ENCODE measurements around the gene FOLR1. TPM values are rescaled to one million over a fixed set of nuclear protein-coding genes. Genes with fewer than 3 reads are reported as not detected.
"Not testable (repeated sequence)": the region's sequence is repeated elsewhere in the genome, so short reads cannot be mapped to it uniquely, and the experiment has no call there.

Gene FOLR1
- total and polyA plus RNA-seq, 7 donors = 0.22 to 0.36 TPM; not detected in 5

GRCh38 chr11:72203163-72203562, 11.2 kb downstream of the FOLR1 start:
- intact Hi-C loops (cut with DNase I) = no loop called here
- Histone ChIP-seq H3K4me1 (no peaks in the 10 kb centered on the region), H3K9me3 (no peaks in the 10 kb centered on the region), H3K36me3 (ENCODE audit: insufficient read depth in 1 of 2, low read depth in 1 of 2) (no peaks in the 10 kb centered on the region), H3K4me3 (no peak overlapping the region), H3K27me3 (ENCODE audit: insufficient read depth in 3 of 3, low read length in 2 of 3) (peaks cover 0 to 2% (median 0%) of the 10 kb centered on the region in 3 donors), H3K27ac (no peak overlapping the region)
- 66 to 75% (median 66%) methylated on average over 2 of the region's 2 CpGs for WGBS, 3 donors
- TF ChIP-seq, protein P1, sequence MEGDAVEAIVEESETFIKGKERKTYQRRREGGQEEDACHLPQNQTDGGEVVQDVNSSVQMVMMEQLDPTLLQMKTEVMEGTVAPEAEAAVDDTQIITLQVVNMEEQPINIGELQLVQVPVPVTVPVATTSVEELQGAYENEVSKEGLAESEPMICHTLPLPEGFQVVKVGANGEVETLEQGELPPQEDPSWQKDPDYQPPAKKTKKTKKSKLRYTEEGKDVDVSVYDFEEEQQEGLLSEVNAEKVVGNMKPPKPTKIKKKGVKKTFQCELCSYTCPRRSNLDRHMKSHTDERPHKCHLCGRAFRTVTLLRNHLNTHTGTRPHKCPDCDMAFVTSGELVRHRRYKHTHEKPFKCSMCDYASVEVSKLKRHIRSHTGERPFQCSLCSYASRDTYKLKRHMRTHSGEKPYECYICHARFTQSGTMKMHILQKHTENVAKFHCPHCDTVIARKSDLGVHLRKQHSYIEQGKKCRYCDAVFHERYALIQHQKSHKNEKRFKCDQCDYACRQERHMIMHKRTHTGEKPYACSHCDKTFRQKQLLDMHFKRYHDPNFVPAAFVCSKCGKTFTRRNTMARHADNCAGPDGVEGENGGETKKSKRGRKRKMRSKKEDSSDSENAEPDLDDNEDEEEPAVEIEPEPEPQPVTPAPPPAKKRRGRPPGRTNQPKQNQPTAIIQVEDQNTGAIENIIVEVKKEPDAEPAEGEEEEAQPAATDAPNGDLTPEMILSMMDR (IDR thresholded peaks at IDR 0.05) = no peak
- no peak for DNase-seq
- no peak for ATAC-seq

DNA sequence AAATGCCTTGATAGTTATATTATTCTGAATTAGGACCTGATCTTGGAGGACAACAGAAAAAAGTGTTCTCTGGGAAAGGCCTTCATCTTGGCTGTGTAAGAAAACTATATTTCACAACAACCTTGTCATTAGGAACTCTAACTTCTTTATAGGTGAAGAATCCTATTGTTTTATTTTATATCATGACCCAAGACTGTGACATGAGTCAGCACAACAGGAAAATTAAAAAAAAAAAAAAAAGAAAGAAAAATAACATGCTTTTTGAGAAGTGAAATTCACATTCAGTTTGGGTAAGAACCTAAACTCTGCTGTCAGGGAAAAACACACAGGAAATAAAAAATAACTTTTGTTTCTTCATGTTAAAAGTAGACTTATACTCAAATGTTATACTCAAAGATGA, 12.9 kb downstream of the FOLR1 start:
- ATAC-seq (no peak), DNase-seq (no peak)
- no peak overlapping the region for H3K27ac ChIP-seq
- H3K4me1 ChIP-seq = no peaks in the 10 kb centered on the region
- intact Hi-C loops (cut with DNase I) = no loop called here
- H3K9me3 ChIP-seq = no peaks in the 10 kb centered on the region
- no peak overlapping the region for H3K4me3 ChIP-seq
- TF ChIP-seq, protein P1 (IDR thresholded peaks at IDR 0.05) = no peak
- no peaks in the 10 kb centered on the region for H3K36me3 ChIP-seq (ENCODE audit: insufficient read depth in 1 of 2, low read depth in 1 of 2)
- H3K27me3 ChIP-seq (ENCODE audit: insufficient read depth in 3 of 3, low read length in 2 of 3) = peaks cover 0 to 2% (median 0%) of the 10 kb centered on the region in 3 donors

DNA sequence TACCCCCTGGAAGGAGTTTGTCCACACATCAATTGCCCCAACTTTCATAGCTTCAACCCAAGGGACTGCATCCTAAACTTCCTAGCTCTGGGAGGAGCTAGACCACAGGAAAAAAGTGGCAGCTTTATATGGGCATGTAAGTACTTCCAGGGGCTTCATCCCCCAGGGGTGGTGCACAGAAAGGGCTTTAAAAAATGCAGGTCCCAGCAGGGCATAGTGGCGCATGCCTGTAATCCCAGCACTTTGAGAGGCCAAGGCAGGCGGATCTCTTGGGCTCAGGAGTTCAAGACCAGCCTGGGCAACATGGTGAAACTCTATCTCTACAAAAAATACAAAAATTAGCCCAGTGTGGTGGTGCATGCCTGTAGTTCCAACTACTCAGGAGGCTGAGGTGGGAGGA, 14.9 kb downstream of the FOLR1 start:
- WGBS, 3 donors = 85 to 93% (median 87%) methylated on average over 2 of the region's 2 CpGs

DNA sequence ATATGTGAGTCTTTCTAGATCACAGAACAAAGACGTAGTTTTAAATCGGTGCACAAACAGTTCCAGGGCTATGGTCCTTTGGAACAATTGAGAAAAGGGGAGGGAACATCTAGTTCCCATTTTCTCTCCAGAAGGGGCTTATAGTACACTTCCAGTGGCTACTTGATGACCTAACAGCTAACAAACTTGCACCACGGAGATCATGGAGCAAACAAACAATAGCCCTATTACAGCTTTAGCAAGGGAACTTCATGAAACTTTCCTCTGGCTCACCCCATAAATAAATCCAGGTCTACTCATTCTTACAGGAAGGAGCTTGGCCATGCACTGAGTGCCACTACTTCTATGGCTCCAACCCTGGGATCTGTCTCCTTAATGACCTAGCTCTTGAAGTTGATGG, 16.3 kb downstream of the FOLR1 start:
- TF ChIP-seq, protein P1 (IDR thresholded peaks at IDR 0.05) = no peak
- Histone ChIP-seq H3K9me3 (no peaks in the 10 kb centered on the region), H3K4me3 (no peak overlapping the region), H3K27ac (no peak overlapping the region), H3K4me1 (no peaks in the 10 kb centered on the region), H3K27me3 (ENCODE audit: insufficient read depth in 3 of 3, low read length in 2 of 3) (peaks cover 0 to 2% (median 0%) of the 10 kb centered on the region in 3 donors), H3K36me3 (ENCODE audit: insufficient read depth in 1 of 2, low read depth in 1 of 2) (no peaks in the 10 kb centered on the region)
- 58 to 76% (median 70%) methylated on average over 3 of the region's 3 CpGs for WGBS, 3 donors
- intact Hi-C loops (cut with DNase I) = no loop called here
- DNase-seq (no peak), ATAC-seq (no peak)

More for the DNA sequence above, 14.9 kb downstream of the FOLR1 start:
- H3K4me3 ChIP-seq; DNase-seq; H3K4me1 ChIP-seq; ATAC-seq; H3K9me3 ChIP-seq; H3K27me3 ChIP-seq (ENCODE audit: insufficient read depth in 3 of 3, low read length in 2 of 3); intact Hi-C loops (cut with DNase I); H3K36me3 ChIP-seq (ENCODE audit: insufficient read depth in 1 of 2, low read depth in 1 of 2); H3K27ac ChIP-seq: not testable (repeated sequence)

DNA sequence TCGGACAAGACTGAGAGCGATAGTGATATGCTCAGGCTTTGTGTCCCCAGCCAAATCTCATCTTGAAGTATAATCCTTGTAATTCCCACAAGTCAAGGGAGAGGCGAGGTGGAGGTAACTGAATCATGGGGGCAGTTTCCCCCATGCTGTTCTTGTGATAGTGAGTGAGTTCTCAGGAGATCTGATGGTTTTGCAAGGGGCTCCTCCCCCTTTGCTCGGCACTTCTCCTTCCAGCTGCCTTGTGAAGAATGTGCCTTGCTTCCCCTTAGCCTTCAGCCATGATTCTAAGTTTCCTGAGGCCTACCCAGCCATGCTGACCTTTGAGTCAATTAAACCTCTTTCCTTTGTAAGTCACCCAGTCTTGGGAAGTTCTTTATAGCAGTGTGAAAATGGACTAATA, 17.2 kb downstream of the FOLR1 start:
- 72 to 89% (median 78%) methylated on average over 4 of the region's 4 CpGs for WGBS, 3 donors
- DNase-seq = no peak

More for the DNA sequence above, 17.2 kb downstream of the FOLR1 start:
- H3K4me1 ChIP-seq = no peaks in the 10 kb centered on the region
- no peak overlapping the region for H3K27ac ChIP-seq
- H3K36me3 ChIP-seq (ENCODE audit: insufficient read depth in 1 of 2, low read depth in 1 of 2) = no peaks in the 10 kb centered on the region
- H3K4me3 ChIP-seq = no peak overlapping the region
- peaks cover 0 to 2% (median 0%) of the 10 kb centered on the region in 3 donors for H3K27me3 ChIP-seq (ENCODE audit: insufficient read depth in 3 of 3, low read length in 2 of 3)
- intact Hi-C loops (cut with DNase I) = no loop called here
- no peaks in the 10 kb centered on the region for H3K9me3 ChIP-seq
- TF ChIP-seq, protein P1 (IDR thresholded peaks at IDR 0.05) = no peak
- ATAC-seq = no peak
